PC-3 (cell line): Measurements from ENCODE around the gene FAM83D. TPM values are rescaled to one million over a fixed set of nuclear protein-coding genes. Genes with fewer than 3 reads are reported as not detected.

Experiments used
- ATAC-seq: fragments of 200-7000 bp; cut with Tn5 transposase; 2 replicates; pipeline ENCODE4 v1.9.1; 2020; ENCODE audit warnings: mild to moderate bottlenecking, moderate library complexity
- BruUV-seq: library from RNA; stranded (reverse); fragments of 400-500 nt; replicated peaks from 2 replicates; lab custom pipeline; 2021; lab: Mats Ljungman, UMichigan
- CTCF ChIA-PET: fragments of 300-600 bp; sonication (Branson Sonifier 250); formaldehyde crosslinking; loops from one replicate; lab custom pipeline; 2022; ENCODE audit warnings: antibody characterized with exemption; lab: Charles Lee
- POLR2A ChIA-PET: fragments of 300-600 bp; sonication (Branson Sonifier 250); formaldehyde crosslinking; loops from one replicate; lab custom pipeline; 2022; ENCODE audit warnings: antibody characterized with exemption; ENCODE audit not compliant: unreplicated experiment; lab: Charles Lee
- DNase-seq: peaks from one replicate; pipeline ENCODE4 v3.0.0-alpha.2; 2015
- H2AFZ ChIP-seq: fragments of 300-600 bp; sonication (generic); 2 replicates; pipeline ENCODE4 v1.6.0; 2016; ENCODE audit warnings: antibody characterized with exemption, low read length
- H3F3A ChIP-seq: fragments of 300-600 bp; sonication (generic); one replicate; pipeline ENCODE4 v1.6.0; 2017; ENCODE audit warnings: antibody characterized with exemption, low read length, control low read depth, mild to moderate bottlenecking; ENCODE audit not compliant: unreplicated experiment
- H3K27ac ChIP-seq: fragments of 300-600 bp; sonication (generic); 2 replicates; pipeline ENCODE4 v1.5.1; 2016; ENCODE audit warnings: mild to moderate bottlenecking, low read length
- H3K27me3 ChIP-seq: fragments of 300-600 bp; sonication (generic); 2 replicates; pipeline ENCODE4 v1.6.1; 2016; ENCODE audit warnings: low read length, mixed read lengths
- H3K36me3 ChIP-seq: fragments of 300-600 bp; sonication (generic); 2 replicates; pipeline ENCODE4 v1.6.1; 2016; ENCODE audit warnings: low read depth, mixed run types, low read length, mixed read lengths
- H3K4me1 ChIP-seq: fragments of 300-600 bp; sonication (generic); 2 replicates; pipeline ENCODE4 v1.5.1; 2016; ENCODE audit warnings: low read length; ENCODE audit not compliant: insufficient read depth
- H3K4me2 ChIP-seq: fragments of 300-600 bp; sonication (generic); 2 replicates; pipeline ENCODE4 v1.6.0; 2016; ENCODE audit warnings: low read length
- H3K4me3 ChIP-seq: fragments of 300-600 bp; sonication (generic); 2 replicates; pipeline ENCODE4 v1.5.1; 2016; ENCODE audit warnings: mild to moderate bottlenecking, low read length, mixed read lengths
- H3K79me2 ChIP-seq: fragments of 300-600 bp; sonication (generic); 2 replicates; pipeline ENCODE4 v1.6.1; 2017; ENCODE audit warnings: low read length, mixed read lengths
- H3K9ac ChIP-seq: fragments of 300-600 bp; sonication (generic); 2 replicates; pipeline ENCODE4 v1.6.0; 2016; ENCODE audit warnings: mild to moderate bottlenecking, low read length
- H3K9me2 ChIP-seq: fragments of 300-600 bp; sonication (generic); replicated peaks from 2 replicates; pipeline ENCODE4 v1.6.1; 2016; ENCODE audit warnings: mixed run types, low read length, mixed read lengths
- H3K9me3 ChIP-seq: fragments of 300-600 bp; sonication (generic); 2 replicates; pipeline ENCODE4 v1.6.1; 2016; ENCODE audit warnings: low read length, mixed read lengths
- H4K20me1 ChIP-seq: fragments of 300-600 bp; sonication (generic); 2 replicates; pipeline ENCODE4 v1.6.1; 2016; ENCODE audit warnings: low read length, mixed read lengths
- CTCF ChIP-seq: fragments of 300-600 bp; sonication (generic); conservative IDR thresholded peaks from 2 replicates; pipeline ENCODE4 v1.5.1; 2017; ENCODE audit warnings: antibody characterized with exemption, low read depth, mild to moderate bottlenecking, low read length
- EZH2 ChIP-seq: fragments of 300-600 bp; sonication (generic); IDR thresholded peaks from one replicate; pipeline ENCODE4 v1.6.1; 2017; ENCODE audit warnings: antibody characterized with exemption, mild to moderate bottlenecking, low read length; ENCODE audit not compliant: unreplicated experiment
- EZH2phosphoT487 ChIP-seq: fragments of 300-600 bp; sonication (generic); IDR thresholded peaks from 2 replicates; pipeline ENCODE4 v1.6.1; 2018; ENCODE audit warnings: mild to moderate bottlenecking, antibody characterized with exemption, low read length, borderline replicate concordance
- intact Hi-C: fragments of 100-400 bp; cut with micrococcal nuclease; formaldehyde crosslinking; loops from 2 replicates; pipeline ENCODE4 v1.9.0; 2023
- total RNA-seq: library from RNA; depleted of rRNA; stranded (reverse); fragments of >200 nt; gene quantifications from 2 replicates; pipeline ENCODE4 v1.2.3, GENCODE V29; 2014

FAM83D gene
- total RNA-seq, 1 experiment from 2014 or later = 69.6 TPM

DNA sequence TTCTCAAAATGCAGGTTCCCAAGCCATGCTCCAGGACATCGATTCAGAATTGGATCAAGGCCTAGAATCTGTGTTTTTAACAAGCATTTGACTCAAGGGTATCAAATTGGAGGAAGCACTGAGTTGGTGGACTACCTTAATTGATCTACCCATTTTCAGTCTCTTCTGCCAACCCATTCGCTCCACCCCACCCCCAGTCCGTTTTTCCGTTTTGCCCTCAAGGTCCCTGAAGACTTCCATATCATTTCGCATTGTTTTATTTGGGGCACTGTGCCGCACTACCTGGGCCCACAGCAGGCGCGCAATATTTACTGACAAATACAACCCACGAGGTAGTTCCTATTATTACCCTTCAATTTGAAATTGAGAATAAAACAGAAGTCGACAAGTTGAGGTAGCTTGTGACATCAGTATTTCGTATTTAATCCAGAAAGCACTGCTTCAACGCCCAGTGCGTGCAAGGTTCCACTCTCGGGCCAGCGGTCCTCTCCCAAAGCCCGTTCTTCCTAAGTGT is 35.4 kb downstream of the FAM83D start:
- H3K9ac ChIP-seq = peak overlapping the region; percentile 94
- H3K9me3 ChIP-seq = no peaks in the 10 kb centered on the region
- no peaks in the 10 kb centered on the region for H3F3A ChIP-seq
- BruUV-seq = TSS peak; percentile 89
- H3K27ac ChIP-seq = peak overlapping the region; percentile 37
- POLR2A ChIA-PET = no interaction called here
- ATAC-seq = no peak
- no peaks in the 10 kb centered on the region for H4K20me1 ChIP-seq
- no peaks in the 10 kb centered on the region for H3K36me3 ChIP-seq
- no peaks in the 10 kb centered on the region for H3K9me2 ChIP-seq
- TF ChIP-seq EZH2phosphoT487 (no peak), CTCF (no peak), EZH2 (no peak)
- DNase-seq = no peak
- intact Hi-C loops = loop anchor here (1.0 kb wide), 1 partner anchor 35 kb away; the partner anchor contains the start of gene FAM83D
- peak overlapping the region; percentile 84 for H3K4me2 ChIP-seq
- peak overlapping the region; percentile 94 for H2AFZ ChIP-seq
- no peaks in the 10 kb centered on the region for H3K27me3 ChIP-seq
- peaks cover 18% of the 10 kb centered on the region for H3K4me1 ChIP-seq
- H3K79me2 ChIP-seq = peaks cover 43% of the 10 kb centered on the region
- CTCF ChIA-PET = interaction anchor here (1.0 to 1.3 kb wide), 3 partner anchors 21 to 35 kb away, joined by 3 to 5 read pairs (median 4); partner anchors contain the start of gene FAM83D
- peak overlapping the region; percentile 91 for H3K4me3 ChIP-seq

DNA sequence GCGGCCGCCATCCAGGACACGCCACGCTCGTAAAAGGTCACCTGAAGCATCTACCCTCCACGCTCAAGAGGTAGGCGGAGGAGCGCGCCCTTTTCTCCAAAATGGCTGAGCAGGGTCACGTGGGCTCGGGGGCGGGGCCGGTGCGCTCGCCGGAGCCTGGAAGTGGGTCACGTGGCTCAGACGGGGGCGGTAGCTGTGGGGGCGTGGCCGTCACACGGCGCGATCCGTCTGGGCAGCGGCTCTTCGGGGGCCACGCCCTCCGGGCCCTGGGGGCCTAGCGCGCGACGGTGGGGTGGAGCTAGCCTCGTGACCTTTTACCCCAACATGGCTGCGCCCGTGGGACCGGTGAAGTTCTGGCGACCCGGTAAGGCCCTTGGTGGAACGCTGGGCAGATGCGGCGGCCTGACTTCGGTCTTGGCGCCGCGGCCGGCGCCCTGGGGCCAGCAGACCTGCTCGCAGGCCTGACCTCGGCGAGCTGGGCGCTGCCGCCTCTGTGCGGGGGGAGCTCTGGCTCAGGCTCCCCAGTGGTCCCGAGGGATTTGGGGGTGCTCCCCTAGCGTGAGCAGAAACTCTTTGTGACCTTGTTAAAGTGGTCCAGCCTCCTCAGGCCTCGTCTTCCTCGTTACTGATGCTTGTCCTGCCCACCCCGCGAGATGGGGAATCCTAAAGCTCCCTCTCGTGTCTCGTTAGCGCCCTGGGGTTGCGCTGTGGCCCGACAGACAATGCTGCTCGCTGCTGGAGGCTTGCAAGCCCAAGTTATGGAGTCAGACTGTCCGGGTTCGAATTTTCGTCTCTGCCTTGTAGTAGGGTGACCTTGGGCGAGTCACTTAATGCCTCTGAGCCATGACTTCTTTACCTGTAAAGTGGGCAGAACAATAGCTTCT is 36.1 kb downstream of the FAM83D start, which contains the start of gene DHX35:
TSS of gene DHX35 (plus strand) at position 301 of the 884 bp plus-strand sequence. CDS start at position 325, 24 bp downstream.
- Histone ChIP-seq H3K4me2 (peak within 1 kb of the TSS; percentile 88), H3K4me1 (peaks cover 18% of the 10 kb centered on the region), H3K36me3 (no peaks in the 10 kb centered on the region), H3K27me3 (no peaks in the 10 kb centered on the region), H3K79me2 (peaks cover 49% of the 10 kb centered on the region), H3K4me3 (peak within 1 kb of the TSS; percentile 91), H3K9me2 (no peaks in the 10 kb centered on the region), H3F3A (no peaks in the 10 kb centered on the region), H3K27ac (peak within 1 kb of the TSS; percentile 71), H2AFZ (peak within 1 kb of the TSS; percentile 94), H3K9ac (peak within 1 kb of the TSS; percentile 94), H3K9me3 (no peaks in the 10 kb centered on the region), H4K20me1 (no peaks in the 10 kb centered on the region)
- TF ChIP-seq EZH2 (no peak), CTCF (peak; percentile 53)
- ATAC-seq = peak; percentile 99
- BruUV-seq = no TSS peak
- intact Hi-C loops = loop anchor here (1.0 kb wide), 1 partner anchor 36 kb away; the partner anchor contains the start of gene FAM83D
- ChIA-PET CTCF (interaction anchor here (0.5 to 1.3 kb wide), 5 partner anchors 20 to 87 kb away, joined by 3 to 5 read pairs (median 3); partner anchors contain the start of gene FAM83D), POLR2A (interaction anchor here (0.6 to 1.0 kb wide), 7 partner anchors 8 to 536 kb away, joined by 3 to 24 read pairs (median 4); partner anchors contain the start of gene FAM83D)
- peak; percentile 97 for DNase-seq
